ENCODE measurements around the gene KDM4B. TPM values are rescaled to one million over a fixed set of nuclear protein-coding genes. Genes with fewer than 3 reads are reported as not detected.

The KDM4B gene
- total and polyA plus RNA-seq, 2 of the 8 experiments (the other 6 are each of a cell fraction or from before 2014, with no cell fraction given), result 12.0 to 31.9 TPM

DNA sequence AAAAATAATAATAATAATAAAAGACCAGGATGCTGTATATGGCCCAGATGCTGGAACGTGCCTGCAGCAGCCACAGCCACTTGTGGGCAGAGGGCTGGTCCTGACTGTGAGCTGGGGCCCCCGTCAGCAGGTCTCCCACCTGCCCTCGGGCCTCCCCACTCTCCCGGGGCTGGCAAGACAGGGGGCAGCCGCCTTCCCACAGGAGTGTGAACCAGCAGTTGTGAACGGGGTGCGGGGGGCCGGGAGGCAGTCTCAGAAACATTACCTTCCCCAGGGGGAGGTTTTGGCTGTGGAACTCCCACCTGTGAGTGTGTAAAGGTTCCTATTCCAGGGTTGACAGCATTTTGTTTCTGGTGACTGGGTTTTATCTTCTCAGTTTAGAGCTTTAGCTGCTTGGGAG lies 151.4 kb downstream of the KDM4B start:
- Histone ChIP-seq H2BK5ac (ENCODE audit: low read depth, low read length) (no peak overlapping the region), H3K18ac (ENCODE audit: extremely low read depth, low read length) (no peak overlapping the region), H2AK5ac (ENCODE audit: low read depth, low read length) (no peak overlapping the region), H4K91ac (replicated peaks; ENCODE audit: insufficient read length, low read length) (no peak overlapping the region), H3K14ac (ENCODE audit: insufficient read length) (no peak overlapping the region), H4K5ac (ENCODE audit: insufficient read length, low read depth, low read length) (no peak overlapping the region), H2AFZ (ENCODE audit: low read length) (no peak overlapping the region), H3K79me2 (ENCODE audit: control insufficient read depth in 1 of 2, insufficient read depth in 2 of 2, low read length in 2 of 2) (no peaks in the 10 kb centered on the region), H2BK20ac (ENCODE audit: low read length) (no peak overlapping the region), H2BK15ac (ENCODE audit: low read length) (no peak overlapping the region), H3K56ac (replicated peaks; ENCODE audit: insufficient read length, low read depth, low read length) (no peak overlapping the region), H4K20me1 (replicated peaks in 1 of 2; ENCODE audit: control insufficient read depth in 1 of 2, insufficient read depth in 2 of 2, low read length in 2 of 2) (no peaks in the 10 kb centered on the region), H3K4ac (replicated peaks; ENCODE audit: insufficient read length, low read depth, low read length) (no peak overlapping the region), H3K9ac (replicated peaks in 1 of 4; ENCODE audit: extremely low read depth in 1 of 4, low read depth in 3 of 4, low read length in 3 of 4) (no peak overlapping the region), H3K36me3 (ENCODE audit: control insufficient read depth in 2 of 4, insufficient read depth in 4 of 4, low read length in 3 of 4) (peaks cover 0 to 6% (median 2%) of the 10 kb centered on the region in 4 experiments; a peak in 4 of 8 replicates), H3K23me2 (ENCODE audit: low read depth, low read length) (no peaks in the 10 kb centered on the region), H3K79me1 (ENCODE audit: low read depth, low read length) (0 out of 2 replicates have a peak, but pooled peaks cover 3% of the 10 kb centered on the region), H2BK12ac (ENCODE audit: low read depth, low read length) (no peak overlapping the region), H3K23ac (ENCODE audit: insufficient read length) (no peak overlapping the region), H2BK120ac (replicated peaks; ENCODE audit: low read depth, low read length) (no peak overlapping the region), H4K8ac (ENCODE audit: extremely low read depth, insufficient read depth, low read length) (no peak overlapping the region), H3K27ac (ENCODE audit: low read depth, low read length) (no peak overlapping the region), H3K4me1 (replicated peaks in 1 of 4; ENCODE audit: control insufficient read depth in 3 of 4, insufficient read depth in 4 of 4, low read length in 3 of 4) (peaks cover 0 to 26% (median 17%) of the 10 kb centered on the region in 4 experiments; a peak in 6 of 7 replicates), H3K9me3 (ENCODE audit: insufficient read depth in 2 of 2, low read depth in 1 of 2, low read length in 1 of 2) (peaks cover 0 to 2% of the 10 kb centered on the region in 2 experiments; a peak in 1 of 4 replicates), H3K4me2 (ENCODE audit: insufficient read depth in 1 of 2, low read depth in 2 of 2, low read length in 2 of 2) (no peak overlapping the region), H3K27me3 (replicated peaks in 1 of 4; ENCODE audit: control insufficient read depth in 3 of 4, extremely low read depth in 1 of 4, insufficient read depth in 3 of 4, low read length in 3 of 4) (no peaks in the 10 kb centered on the region), H3K4me3 (ENCODE audit: extremely low read depth in 1 of 4, insufficient read depth in 2 of 4, low read depth in 3 of 4, low read length in 4 of 4) (no peak overlapping the region)
- 87% methylated on average over 8 of the region's 8 CpGs; no CpG with 5 or more reads in 1 of the 2 experiments for WGBS, 2 experiments (ENCODE audit: extremely low coverage in 1 of 2, insufficient coverage in 1 of 2, insufficient read length in 1 of 2, insufficient replicate concordance in 2 of 2, low coverage in 1 of 2, low lambda C conversion rate in 2 of 2, missing lambda C conversion rate in 1 of 2)
- FAIRE-seq, result no peak
- POLR2A ChIA-PET (ENCODE audit: partially characterized antibody), result no interaction called here
- DNase-seq (ENCODE audit: low read depth in 1 of 2, low spot score in 2 of 2), result no peak
- CTCF ChIA-PET (ENCODE audit: partially characterized antibody), result interaction anchor here (1.0 to 1.4 kb wide), 3 partner anchors 14 to 72 kb away, joined by 3 to 4 read pairs (median 4); no protein-coding TSS in a partner anchor
- TF ChIP-seq CHD1 (IDR thresholded peaks at IDR 0.05; ENCODE audit: low read depth, low read length), result no peak
- TF ChIP-seq CTBP2 (IDR thresholded peaks at IDR 0.05; ENCODE audit: borderline replicate concordance, insufficient read depth, insufficient read length, low read length), result no peak
